A549 (cell line): ENCODE data around the gene CTSH. TPM values are rescaled to one million over a fixed set of nuclear protein-coding genes. Genes with fewer than 3 reads are reported as not detected.

Experiments used
- ATAC-seq, 2 experiments: fragments of 200-7000 bp in 1 of 2; fragments of >200 bp in 1 of 2; cut with Nextera tagmentation in 1 of 2; cut with Tn5 transposase in 1 of 2; 3 replicates each; pipeline versions ENCODE4 v1.8.0 to v1.9.1; 2018 to 2020; ENCODE audit warnings: mild to moderate bottlenecking in 1 of 2, moderate library complexity in 1 of 2
- CTCF ChIA-PET: fragments of 300-600 bp; sonication (Branson Sonifier 250); formaldehyde crosslinking; extraction: SDS; loops from one replicate; lab custom pipeline; 2021; ENCODE audit warnings: antibody characterized with exemption, inconsistent platforms; lab: Yijun Ruan, JAX
- POLR2A ChIA-PET: fragments of 350-600 bp; formaldehyde crosslinking; extraction: SDS; loops from one replicate; lab custom pipeline; 2021; ENCODE audit warnings: antibody characterized with exemption, inconsistent platforms; lab: Yijun Ruan, JAX
- DNase-seq, 2 experiments: peaks; one replicate each; pipeline versions ENCODE4 v3.0.0 to v3.0.0-alpha.2; 2011 to 2016; ENCODE audit warnings: low read depth in 1 of 2, low spot score in 1 of 2
- FAIRE-seq: peaks from 2 replicates; lab custom pipeline; 2011; peaks lifted over from hg19 to GRCh38; lab: Jason Lieb, UNC
- H3K27ac ChIP-seq, 2 experiments: fragments of >200 bp; sonication (Bioruptor Twin); formaldehyde crosslinking; 3 replicates each; pipeline ENCODE4 v1.5.1; 2016 to 2017
- H3K4me1 ChIP-seq: fragments of >200 bp; sonication (Bioruptor Twin); formaldehyde crosslinking; 3 replicates; pipeline ENCODE4 v1.6.1; 2016
- H3K4me2 ChIP-seq: fragments of >200 bp; sonication (Bioruptor Twin); formaldehyde crosslinking; 3 replicates; pipeline ENCODE4 v1.6.1; 2016
- H3K4me3 ChIP-seq: fragments of >200 bp; sonication (Bioruptor Twin); formaldehyde crosslinking; 3 replicates; pipeline ENCODE4 v1.5.1; 2016
- H3K9me3 ChIP-seq: fragments of >200 bp; sonication (Bioruptor Twin); formaldehyde crosslinking; 3 replicates; pipeline ENCODE4 v1.6.1; 2016
- CBX2 ChIP-seq: fragments of 200-600 bp; sonication (generic); IDR thresholded peaks from 2 replicates; pipeline ENCODE4 v1.6.1; 2016; ENCODE audit warnings: low read depth, mild to moderate bottlenecking, borderline replicate concordance
- CEBPB ChIP-seq, 2 experiments: fragments of >200 bp in 1 of 2; sonication (Bioruptor Twin) in 1 of 2; formaldehyde crosslinking in 1 of 2; IDR thresholded peaks; 2 replicates each; pipeline ENCODE4 v1.6.1; 2012 to 2016
- EP300 ChIP-seq, 2 experiments: fragments of >200 bp; sonication (Bioruptor Twin); formaldehyde crosslinking; IDR thresholded peaks; 2 replicates in 1 of 2; 3 replicates in 1 of 2; pipeline ENCODE4 v1.6.1; 2016 to 2017
- FOSL2 ChIP-seq, 2 experiments: fragments of 450-650 bp in 1 of 2; fragments of >200 bp in 1 of 2; sonication (Bioruptor Twin) in 1 of 2; formaldehyde crosslinking; IDR thresholded peaks; 2 replicates each; pipeline versions ENCODE4 v1.5.0 to v1.6.1; 2016 to 2020; ENCODE audit warnings: mild to moderate bottlenecking in 1 of 2, moderate library complexity in 1 of 2
- FOXS1 ChIP-seq: fragments of 250-450 bp; sonication (Bioruptor Pico); IDR thresholded peaks from 2 replicates; pipeline ENCODE4 v1.5.0; 2020; ENCODE audit warnings: mild to moderate bottlenecking, moderate library complexity
- GATA3 ChIP-seq: IDR thresholded peaks from 2 replicates; pipeline ENCODE4 v1.6.1; 2012; ENCODE audit warnings: borderline replicate concordance
- JUNB ChIP-seq: fragments of >200 bp; sonication (Bioruptor Twin); formaldehyde crosslinking; IDR thresholded peaks from 2 replicates; pipeline ENCODE4 v1.6.1; 2016
- KDM1A ChIP-seq: fragments of 200-600 bp; sonication (generic); IDR thresholded peaks from 2 replicates; pipeline ENCODE4 v1.6.1; 2016; ENCODE audit warnings: low read depth, mild to moderate bottlenecking
- KDM5A ChIP-seq: fragments of 200-600 bp; sonication (generic); IDR thresholded peaks from 2 replicates; pipeline ENCODE4 v1.6.1; 2016; ENCODE audit warnings: antibody characterized with exemption, mild to moderate bottlenecking
- MYC ChIP-seq: IDR thresholded peaks from 2 replicates; pipeline ENCODE4 v1.6.1; 2012; ENCODE audit warnings: mild to moderate bottlenecking, inconsistent platforms, low read length, improper control_type of control experiment, borderline replicate concordance
- NPAS2 ChIP-seq: fragments of 250-450 bp; sonication (Bioruptor Pico); IDR thresholded peaks from 2 replicates; pipeline ENCODE4 v1.8.0; 2022; ENCODE audit warnings: mild to moderate bottlenecking, moderate library complexity, borderline replicate concordance
- POLR2A ChIP-seq: IDR thresholded peaks from 2 replicates; pipeline ENCODE4 v1.6.1; 2012; ENCODE audit warnings: mild to moderate bottlenecking, low read length
- RAD21 ChIP-seq, 2 experiments: fragments of >200 bp in 1 of 2; sonication (Bioruptor Twin) in 1 of 2; formaldehyde crosslinking in 1 of 2; IDR thresholded peaks in 1 of 2; conservative IDR thresholded peaks in 1 of 2; 2 replicates in 1 of 2; 3 replicates in 1 of 2; pipeline ENCODE4 v1.6.1; 2012 to 2018; ENCODE audit warnings: inconsistent platforms in 1 of 2
- RARB ChIP-seq: fragments of 250-450 bp; sonication (Bioruptor Pico); IDR thresholded peaks from 2 replicates; pipeline ENCODE4 v1.8.0; 2021; ENCODE audit warnings: mild to moderate bottlenecking, moderate library complexity
- RCOR1 ChIP-seq: fragments of 150-350 bp; IDR thresholded peaks from 2 replicates; pipeline ENCODE4 v1.6.1; 2014; ENCODE audit warnings: antibody characterized with exemption, low read length, low read depth
- SMC3 ChIP-seq: fragments of >200 bp; sonication (Bioruptor Twin); formaldehyde crosslinking; IDR thresholded peaks from 3 replicates; pipeline ENCODE4 v1.6.1; 2018; ENCODE audit warnings: inconsistent platforms
- SREBF2 ChIP-seq: fragments of 450-650 bp; IDR thresholded peaks from 2 replicates; pipeline ENCODE4 v1.6.1; 2014; ENCODE audit warnings: mild to moderate bottlenecking, moderate library complexity
- TP53 ChIP-seq: fragments of 250-450 bp; sonication (Bioruptor Pico); IDR thresholded peaks from 2 replicates; pipeline ENCODE4 v1.5.0; 2021; ENCODE audit warnings: mild to moderate bottlenecking, moderate library complexity
- ZC3H11A ChIP-seq: fragments of 450-650 bp; IDR thresholded peaks from 2 replicates; pipeline ENCODE4 v1.6.1; 2014; ENCODE audit warnings: antibody characterized with exemption, mild to moderate bottlenecking
- ZFP36 ChIP-seq: fragments of 450-650 bp; IDR thresholded peaks from 2 replicates; pipeline ENCODE4 v1.6.1; 2014; ENCODE audit warnings: borderline replicate concordance; ENCODE audit not compliant: partially characterized antibody
- WGBS: methylation state at CpG from one replicate; pipeline ENCODE4 v1.1.6; 2017; ENCODE audit errors: missing lambda C conversion rate; 5-methylcytosine and 5-hydroxymethylcytosine counted together
- polyA plus RNA-seq, 4 experiments: library from polyadenylated mRNA; depleted of rRNA in 3 of 4; stranded (reverse); fragments of >200 nt; fragmentation: RNase III in 1 of 4; extraction: RNeasy Plus Mini Kit Qiagen cat#74134 plus additional on column Dnase treatment in 1 of 4; gene quantifications; 2 replicates in 3 of 4; 3 replicates in 1 of 4; pipeline ENCODE4 v1.2.3, GENCODE V29; 2011 to 2017
- TF ChIP-seq, protein P1 (sequence below): fragments of 200-600 bp; sonication (generic); IDR thresholded peaks from 2 replicates; pipeline ENCODE4 v1.6.1; 2016; ENCODE audit warnings: antibody characterized with exemption, mild to moderate bottlenecking, moderate library complexity
- TF ChIP-seq, protein P2 (sequence below): fragments of >200 bp; sonication (Bioruptor Twin); formaldehyde crosslinking; IDR thresholded peaks from 3 replicates; pipeline ENCODE4 v1.5.1; 2016
- TF ChIP-seq, protein P3 (sequence below): fragments of 250-450 bp; sonication (Bioruptor Pico); IDR thresholded peaks from 2 replicates; pipeline ENCODE4 v1.5.0; 2021; ENCODE audit warnings: mild to moderate bottlenecking, moderate library complexity, borderline replicate concordance
- TF ChIP-seq, protein P4 (sequence below): fragments of >200 bp; sonication (Bioruptor Twin); formaldehyde crosslinking; IDR thresholded peaks from 3 replicates; pipeline ENCODE4 v1.6.1; 2016
- TF ChIP-seq, protein P5 (sequence below): fragments of 150-350 bp; IDR thresholded peaks from 2 replicates; pipeline ENCODE4 v1.6.1; 2014; ENCODE audit warnings: low read depth, mild to moderate bottlenecking, low read length

Gene CTSH
- polyA plus RNA-seq, 2 of the 4 experiments (the other 2 are of a cell fraction), result 25.2 to 33.3 TPM

DNA sequence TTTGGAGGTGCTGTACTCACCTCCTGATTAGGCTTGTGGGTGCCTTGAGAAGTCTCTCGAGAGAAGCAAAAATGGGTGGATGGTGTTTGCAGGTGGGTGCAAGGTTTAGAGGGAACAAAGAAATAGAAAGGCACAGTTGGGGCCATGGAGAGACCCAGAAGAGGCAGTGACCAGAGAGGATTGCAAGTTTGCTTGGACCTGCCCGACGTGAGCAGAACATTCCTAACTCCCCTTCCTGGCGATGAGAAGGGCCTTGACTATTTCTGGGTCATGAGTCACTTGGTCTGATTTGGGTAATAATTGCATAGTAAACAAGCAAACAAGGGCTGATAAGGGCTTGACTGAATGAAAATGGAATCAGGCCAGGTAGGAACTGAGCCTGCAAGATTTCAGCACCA is 7.0 kb upstream of the CTSH start:
- ATAC-seq (peak; percentile 38 to 75; a peak in 5 of 6 replicates), DNase-seq (peak; percentile 58 to 60)
- POLR2A ChIA-PET, result no interaction called here
- Histone ChIP-seq H3K4me3 (no peak overlapping the region), H3K27ac (no peak overlapping the region), H3K4me1 (peaks cover 19% of the 10 kb centered on the region)
- TF ChIP-seq, protein P1, sequence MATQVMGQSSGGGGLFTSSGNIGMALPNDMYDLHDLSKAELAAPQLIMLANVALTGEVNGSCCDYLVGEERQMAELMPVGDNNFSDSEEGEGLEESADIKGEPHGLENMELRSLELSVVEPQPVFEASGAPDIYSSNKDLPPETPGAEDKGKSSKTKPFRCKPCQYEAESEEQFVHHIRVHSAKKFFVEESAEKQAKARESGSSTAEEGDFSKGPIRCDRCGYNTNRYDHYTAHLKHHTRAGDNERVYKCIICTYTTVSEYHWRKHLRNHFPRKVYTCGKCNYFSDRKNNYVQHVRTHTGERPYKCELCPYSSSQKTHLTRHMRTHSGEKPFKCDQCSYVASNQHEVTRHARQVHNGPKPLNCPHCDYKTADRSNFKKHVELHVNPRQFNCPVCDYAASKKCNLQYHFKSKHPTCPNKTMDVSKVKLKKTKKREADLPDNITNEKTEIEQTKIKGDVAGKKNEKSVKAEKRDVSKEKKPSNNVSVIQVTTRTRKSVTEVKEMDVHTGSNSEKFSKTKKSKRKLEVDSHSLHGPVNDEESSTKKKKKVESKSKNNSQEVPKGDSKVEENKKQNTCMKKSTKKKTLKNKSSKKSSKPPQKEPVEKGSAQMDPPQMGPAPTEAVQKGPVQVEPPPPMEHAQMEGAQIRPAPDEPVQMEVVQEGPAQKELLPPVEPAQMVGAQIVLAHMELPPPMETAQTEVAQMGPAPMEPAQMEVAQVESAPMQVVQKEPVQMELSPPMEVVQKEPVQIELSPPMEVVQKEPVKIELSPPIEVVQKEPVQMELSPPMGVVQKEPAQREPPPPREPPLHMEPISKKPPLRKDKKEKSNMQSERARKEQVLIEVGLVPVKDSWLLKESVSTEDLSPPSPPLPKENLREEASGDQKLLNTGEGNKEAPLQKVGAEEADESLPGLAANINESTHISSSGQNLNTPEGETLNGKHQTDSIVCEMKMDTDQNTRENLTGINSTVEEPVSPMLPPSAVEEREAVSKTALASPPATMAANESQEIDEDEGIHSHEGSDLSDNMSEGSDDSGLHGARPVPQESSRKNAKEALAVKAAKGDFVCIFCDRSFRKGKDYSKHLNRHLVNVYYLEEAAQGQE, result no peak
- 0 out of 4 replicates have a peak, but pooled peaks of 1 of the 2 experiments have one; percentile 9 for TF ChIP-seq CEBPB (IDR thresholded peaks at IDR 0.05)
- no peak for TF ChIP-seq FOXS1 (CRISPR knock-in tag)
- TF ChIP-seq, protein P2, sequence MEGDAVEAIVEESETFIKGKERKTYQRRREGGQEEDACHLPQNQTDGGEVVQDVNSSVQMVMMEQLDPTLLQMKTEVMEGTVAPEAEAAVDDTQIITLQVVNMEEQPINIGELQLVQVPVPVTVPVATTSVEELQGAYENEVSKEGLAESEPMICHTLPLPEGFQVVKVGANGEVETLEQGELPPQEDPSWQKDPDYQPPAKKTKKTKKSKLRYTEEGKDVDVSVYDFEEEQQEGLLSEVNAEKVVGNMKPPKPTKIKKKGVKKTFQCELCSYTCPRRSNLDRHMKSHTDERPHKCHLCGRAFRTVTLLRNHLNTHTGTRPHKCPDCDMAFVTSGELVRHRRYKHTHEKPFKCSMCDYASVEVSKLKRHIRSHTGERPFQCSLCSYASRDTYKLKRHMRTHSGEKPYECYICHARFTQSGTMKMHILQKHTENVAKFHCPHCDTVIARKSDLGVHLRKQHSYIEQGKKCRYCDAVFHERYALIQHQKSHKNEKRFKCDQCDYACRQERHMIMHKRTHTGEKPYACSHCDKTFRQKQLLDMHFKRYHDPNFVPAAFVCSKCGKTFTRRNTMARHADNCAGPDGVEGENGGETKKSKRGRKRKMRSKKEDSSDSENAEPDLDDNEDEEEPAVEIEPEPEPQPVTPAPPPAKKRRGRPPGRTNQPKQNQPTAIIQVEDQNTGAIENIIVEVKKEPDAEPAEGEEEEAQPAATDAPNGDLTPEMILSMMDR, result no peak
- no peak for TF ChIP-seq RAD21 (conservative IDR thresholded peaks at IDR 0.05 in 1 of 2, IDR thresholded peaks at IDR 0.05 in 1 of 2)
- TF ChIP-seq EP300 (IDR thresholded peaks at IDR 0.05), result no peak
- peak; percentile 66; the same call in 1 of the 2 replicates for TF ChIP-seq GATA3
- TF ChIP-seq ZC3H11A, result no peak
- no peak for TF ChIP-seq TP53 (CRISPR knock-in tag)
- TF ChIP-seq RCOR1, result no peak
- no peak for TF ChIP-seq NPAS2 (CRISPR knock-in tag)
- TF ChIP-seq RARB (CRISPR knock-in tag), result no peak
- TF ChIP-seq KDM5A, result no peak
- TF ChIP-seq POLR2A, result no peak
- TF ChIP-seq, protein P3, sequence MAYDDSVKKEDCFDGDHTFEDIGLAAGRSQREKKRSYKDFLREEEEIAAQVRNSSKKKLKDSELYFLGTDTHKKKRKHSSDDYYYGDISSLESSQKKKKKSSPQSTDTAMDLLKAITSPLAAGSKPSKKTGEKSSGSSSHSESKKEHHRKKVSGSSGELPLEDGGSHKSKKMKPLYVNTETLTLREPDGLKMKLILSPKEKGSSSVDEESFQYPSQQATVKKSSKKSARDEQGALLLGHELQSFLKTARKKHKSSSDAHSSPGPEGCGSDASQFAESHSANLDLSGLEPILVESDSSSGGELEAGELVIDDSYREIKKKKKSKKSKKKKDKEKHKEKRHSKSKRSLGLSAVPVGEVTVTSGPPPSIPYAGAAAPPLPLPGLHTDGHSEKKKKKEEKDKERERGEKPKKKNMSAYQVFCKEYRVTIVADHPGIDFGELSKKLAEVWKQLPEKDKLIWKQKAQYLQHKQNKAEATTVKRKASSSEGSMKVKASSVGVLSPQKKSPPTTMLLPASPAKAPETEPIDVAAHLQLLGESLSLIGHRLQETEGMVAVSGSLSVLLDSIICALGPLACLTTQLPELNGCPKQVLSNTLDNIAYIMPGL (CRISPR knock-in tag), result no peak
- no peak for TF ChIP-seq SREBF2
- 0 out of 2 replicates have a peak, but pooled peaks have one; percentile 21 for TF ChIP-seq JUNB
- no peak for TF ChIP-seq KDM1A
- TF ChIP-seq MYC, result no peak
- no peak for TF ChIP-seq ZFP36
- no peak for TF ChIP-seq CBX2
- TF ChIP-seq FOSL2 (IDR thresholded peaks at IDR 0.05), result no peak
- peak; percentile 67 for TF ChIP-seq FOSL2 (CRISPR knock-in tag; IDR thresholded peaks at IDR 0.05)
- TF ChIP-seq SMC3, result no peak
- TF ChIP-seq, protein P4, sequence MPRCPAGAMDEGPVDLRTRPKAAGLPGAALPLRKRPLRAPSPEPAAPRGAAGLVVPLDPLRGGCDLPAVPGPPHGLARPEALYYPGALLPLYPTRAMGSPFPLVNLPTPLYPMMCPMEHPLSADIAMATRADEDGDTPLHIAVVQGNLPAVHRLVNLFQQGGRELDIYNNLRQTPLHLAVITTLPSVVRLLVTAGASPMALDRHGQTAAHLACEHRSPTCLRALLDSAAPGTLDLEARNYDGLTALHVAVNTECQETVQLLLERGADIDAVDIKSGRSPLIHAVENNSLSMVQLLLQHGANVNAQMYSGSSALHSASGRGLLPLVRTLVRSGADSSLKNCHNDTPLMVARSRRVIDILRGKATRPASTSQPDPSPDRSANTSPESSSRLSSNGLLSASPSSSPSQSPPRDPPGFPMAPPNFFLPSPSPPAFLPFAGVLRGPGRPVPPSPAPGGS, result no peak
- TF ChIP-seq, protein P5, sequence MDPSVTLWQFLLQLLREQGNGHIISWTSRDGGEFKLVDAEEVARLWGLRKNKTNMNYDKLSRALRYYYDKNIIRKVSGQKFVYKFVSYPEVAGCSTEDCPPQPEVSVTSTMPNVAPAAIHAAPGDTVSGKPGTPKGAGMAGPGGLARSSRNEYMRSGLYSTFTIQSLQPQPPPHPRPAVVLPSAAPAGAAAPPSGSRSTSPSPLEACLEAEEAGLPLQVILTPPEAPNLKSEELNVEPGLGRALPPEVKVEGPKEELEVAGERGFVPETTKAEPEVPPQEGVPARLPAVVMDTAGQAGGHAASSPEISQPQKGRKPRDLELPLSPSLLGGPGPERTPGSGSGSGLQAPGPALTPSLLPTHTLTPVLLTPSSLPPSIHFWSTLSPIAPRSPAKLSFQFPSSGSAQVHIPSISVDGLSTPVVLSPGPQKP, result no peak
- TF ChIP-seq, all 56 proteins: peak for 4
- Histone ChIP-seq H3K9me3 (no peaks in the 10 kb centered on the region), H3K4me2 (peak overlapping the region; percentile 38)
- FAIRE-seq, result no peak
- CTCF ChIA-PET, result interaction anchor here (1.0 to 1.6 kb wide), 2 partner anchors 16 to 30 kb away, joined by 3 to 4 read pairs; no protein-coding TSS in a partner anchor
- 19% methylated on average over 4 of the region's 4 CpGs for WGBS
